ENCODE measurements around the gene ARF1. TPM values are rescaled to one million over a fixed set of nuclear protein-coding genes. Genes with fewer than 3 reads are reported as not detected.
A peak's percentile ranks its signal among the peaks of the same experiment; 100 is the strongest.

The ARF1 gene
- total and polyA plus RNA-seq, 10 of the 15 experiments (the other 5 are each of a cell fraction or from before 2014, with no cell fraction given) = 48.4 to 508 (median 283) TPM

GRCh38 chr1:228090613-228091081 is 8.1 kb downstream of the ARF1 start (continued):
- TF ChIP-seq ZBED1 (IDR thresholded peaks at IDR 0.05; ENCODE audit: borderline replicate concordance) = no peak
- TF ChIP-seq RAD21 (IDR thresholded peaks at IDR 0.05; ENCODE audit: insufficient read depth, low read depth, low read length) = 0 out of 2 replicates have a peak, but pooled peaks have one; percentile 2
- TF ChIP-seq NR2C2 (IDR thresholded peaks at IDR 0.05; ENCODE audit: borderline replicate concordance, control insufficient read depth, insufficient read length, low read depth) = no peak
- no peak for TF ChIP-seq RB1 (IDR thresholded peaks at IDR 0.05; ENCODE audit: borderline replicate concordance)

- no peak overlapping the region for H3K4me3 ChIP-seq
- BruUV-seq (replicated peaks) = TSS peak; percentile 1
- ChIA-PET SMC1A (ENCODE audit: uncharacterized antibody, unreplicated experiment) (interaction anchor here (0.8 kb wide), 1 partner anchor 44 kb away, joined by 3 read pairs; no protein-coding TSS in a partner anchor), POLR2A (no interaction called here), CTCF (interaction anchor here (1.3 to 2.5 kb wide), 2 partner anchors 89 to 92 kb away, joined by 3 to 13 read pairs; no protein-coding TSS in a partner anchor), RAD21 (ENCODE audit: unreplicated experiment) (interaction anchor here (1.4 kb wide), 1 partner anchor 11 kb away, joined by 3 read pairs; no protein-coding TSS in a partner anchor)
- H3K4me1 ChIP-seq (ENCODE audit: control insufficient read depth, insufficient read depth, low read length) = peaks cover 44% of the 10 kb centered on the region
- H3K27ac ChIP-seq (ENCODE audit: control insufficient read depth, insufficient read depth) = no peak overlapping the region
- no peak overlapping the region for H2AFZ ChIP-seq (ENCODE audit: control insufficient read depth, low read depth, low read length)
- H3K4me2 ChIP-seq (ENCODE audit: control insufficient read depth, insufficient read depth) = 0 out of 2 replicates have a peak overlapping the region, but pooled peaks have one; percentile 77
- ATAC-seq = no peak
- WGBS (ENCODE audit: insufficient coverage, insufficient replicate concordance, low lambda C conversion rate, missing lambda C conversion rate) = 68% methylated on average over 4 of the region's 4 CpGs
- in situ Hi-C loops (cut with MboI) (no loop called here), intact Hi-C loops (cut with micrococcal nuclease; ENCODE audit: unreplicated experiment) (no loop called here)
- H3K9me3 ChIP-seq (replicated peaks; ENCODE audit: control insufficient read depth, insufficient read depth, low read length) = peaks cover 26% of the 10 kb centered on the region; the same call in 2 of the 3 replicates
- H3K9ac ChIP-seq (ENCODE audit: control insufficient read depth, insufficient read depth, low read length) = no peak overlapping the region
- DNase-seq (ENCODE audit: low read depth, low spot score) = no peak
- FAIRE-seq = no peak
- H3K36me3 ChIP-seq (ENCODE audit: control insufficient read depth in 2 of 2, insufficient read depth in 2 of 2, low read length in 1 of 2) = peaks cover 16 to 30% of the 10 kb centered on the region in 2 experiments; a peak in 3 of 4 replicates
- H3K79me2 ChIP-seq (ENCODE audit: control insufficient read depth, insufficient read depth, low read length) = peaks cover 100% of the 10 kb centered on the region
- H4K20me1 ChIP-seq (ENCODE audit: control insufficient read depth, insufficient read depth) = peaks cover 71% of the 10 kb centered on the region
- H3K27me3 ChIP-seq (replicated peaks in 1 of 2; ENCODE audit: control insufficient read depth in 2 of 2, insufficient read depth in 2 of 2, low read length in 1 of 2) = no peaks in the 10 kb centered on the region
- TF ChIP-seq ASH2L (IDR thresholded peaks at IDR 0.05; ENCODE audit: borderline replicate concordance, low read depth) (no peak), CHD4 (IDR thresholded peaks at IDR 0.05) (no peak), ESRRA (IDR thresholded peaks at IDR 0.05; ENCODE audit: low read length) (no peak), KDM1A (IDR thresholded peaks at IDR 0.05; ENCODE audit: borderline replicate concordance) (no peak), RBBP5 (conservative IDR thresholded peaks at IDR 0.05) (no peak), MTA2 (IDR thresholded peaks at IDR 0.05; ENCODE audit: low read depth) (no peak), BMI1 (IDR thresholded peaks at IDR 0.05; ENCODE audit: borderline replicate concordance) (no peak), HDGF (IDR thresholded peaks at IDR 0.05) (no peak), ATF2 (IDR thresholded peaks at IDR 0.05; ENCODE audit: low read length) (no peak), JUND (IDR thresholded peaks at IDR 0.05; ENCODE audit: low read depth, low read length) (no peak), RELB (IDR thresholded peaks at IDR 0.05; ENCODE audit: low read depth) (no peak), RAD21 (IDR thresholded peaks at IDR 0.05; ENCODE audit: insufficient read depth, low read depth, low read length) (no peak), CBX5 (IDR thresholded peaks at IDR 0.05; ENCODE audit: low read depth) (no peak), IRF4 (IDR thresholded peaks at IDR 0.05; ENCODE audit: low read depth, low read length) (no peak), RB1 (IDR thresholded peaks at IDR 0.05; ENCODE audit: borderline replicate concordance) (no peak), NRF1 (conservative IDR thresholded peaks at IDR 0.05; ENCODE audit: low read depth, low read length) (no peak), SUZ12 (IDR thresholded peaks at IDR 0.05; ENCODE audit: unreplicated experiment) (no peak), ZNF622 (IDR thresholded peaks at IDR 0.05) (no peak)
- TF ChIP-seq, protein P1, sequence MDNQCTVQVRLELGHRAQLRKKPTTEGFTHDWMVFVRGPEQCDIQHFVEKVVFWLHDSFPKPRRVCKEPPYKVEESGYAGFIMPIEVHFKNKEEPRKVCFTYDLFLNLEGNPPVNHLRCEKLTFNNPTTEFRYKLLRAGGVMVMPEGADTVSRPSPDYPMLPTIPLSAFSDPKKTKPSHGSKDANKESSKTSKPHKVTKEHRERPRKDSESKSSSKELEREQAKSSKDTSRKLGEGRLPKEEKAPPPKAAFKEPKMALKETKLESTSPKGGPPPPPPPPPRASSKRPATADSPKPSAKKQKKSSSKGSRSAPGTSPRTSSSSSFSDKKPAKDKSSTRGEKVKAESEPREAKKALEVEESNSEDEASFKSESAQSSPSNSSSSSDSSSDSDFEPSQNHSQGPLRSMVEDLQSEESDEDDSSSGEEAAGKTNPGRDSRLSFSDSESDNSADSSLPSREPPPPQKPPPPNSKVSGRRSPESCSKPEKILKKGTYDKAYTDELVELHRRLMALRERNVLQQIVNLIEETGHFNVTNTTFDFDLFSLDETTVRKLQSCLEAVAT (IDR thresholded peaks at IDR 0.05) = no peak
Observed at GRCh38 chr1:228091084-228091483, 8.6 kb downstream of the ARF1 start.

All from GM12878 (cell line).